SK-N-SH (cell line): ENCODE data around the gene ABAT. TPM values are rescaled to one million over a fixed set of nuclear protein-coding genes. Genes with fewer than 3 reads are reported as not detected.

Experiments used
- CTCF ChIA-PET: fragments of 300-600, 350-600 bp; formaldehyde crosslinking; extraction: SDS; loops from one replicate; lab custom pipeline; 2021; lab: Yijun Ruan, JAX
- POLR2A ChIA-PET: fragments of 350-600 bp; sonication (Branson Sonifier 250); formaldehyde crosslinking; extraction: SDS; loops from one replicate; lab custom pipeline; 2020; ENCODE audit warnings: antibody characterized with exemption, inconsistent platforms; lab: Yijun Ruan, JAX
- DNase-seq: peaks from one replicate; pipeline ENCODE4 v3.0.0; 2012
- H2AFZ ChIP-seq: fragments of 200-600 bp; sonication (generic); 2 replicates; pipeline ENCODE4 v1.8.1; 2016; ENCODE audit warnings: antibody characterized with exemption, mild to moderate bottlenecking, low read depth
- H3F3A ChIP-seq: fragments of 200-600 bp; sonication (generic); replicated peaks from 2 replicates; pipeline ENCODE3; 2016; ENCODE audit warnings: antibody characterized with exemption, mild to moderate bottlenecking; ENCODE audit not compliant: insufficient read depth
- H3K27ac ChIP-seq, 2 experiments: fragments of 200-500 bp in 1 of 2; fragments of 200-600 bp in 1 of 2; sonication (Bioruptor generic) in 1 of 2; sonication (generic), shearing (Covaris generic) in 1 of 2; 2 replicates each; pipeline versions ENCODE4 v1.5.1 to v1.6.1; 2014 to 2016; ENCODE audit warnings: low read depth in 2 of 2, inconsistent platforms in 1 of 2, low read length in 1 of 2, mild to moderate bottlenecking in 1 of 2, mixed read lengths in 1 of 2
- H3K27me3 ChIP-seq: fragments of 200-600 bp; sonication (generic), shearing (Covaris generic); 2 replicates; pipeline ENCODE4 v1.6.1; 2016; ENCODE audit warnings: mixed run types; ENCODE audit not compliant: insufficient read depth
- H3K36me3 ChIP-seq, 2 experiments: fragments of 200-500 bp in 1 of 2; fragments of 200-600 bp in 1 of 2; sonication (Bioruptor generic) in 1 of 2; sonication (generic) in 1 of 2; replicated peaks in 1 of 2; 2 replicates each; pipeline versions ENCODE3 to v1.5.1; 2014 to 2016; ENCODE audit warnings: low read length in 1 of 2, mild to moderate bottlenecking in 1 of 2; ENCODE audit not compliant: insufficient read depth in 2 of 2, control insufficient read depth in 1 of 2
- H3K4me1 ChIP-seq, 2 experiments: fragments of 200-500 bp in 1 of 2; fragments of 200-600 bp in 1 of 2; sonication (Bioruptor generic) in 1 of 2; sonication (generic), shearing (Covaris generic) in 1 of 2; 2 replicates each; pipeline versions ENCODE4 v1.5.1 to v1.6.1; 2014 to 2016; ENCODE audit warnings: low read depth in 1 of 2, low read length in 1 of 2, mixed run types in 1 of 2; ENCODE audit not compliant: insufficient read depth in 2 of 2, control insufficient read depth in 1 of 2
- H3K4me2 ChIP-seq: fragments of 200-600 bp; sonication (generic), shearing (Covaris generic); 2 replicates; pipeline ENCODE4 v1.6.1; 2017; ENCODE audit warnings: mixed run types
- H3K4me3 ChIP-seq, 2 experiments: fragments of 200-500 bp in 1 of 2; fragments of 200-600 bp in 1 of 2; sonication (Bioruptor generic) in 1 of 2; sonication (generic), shearing (Covaris generic) in 1 of 2; 2 replicates each; pipeline versions ENCODE4 v1.5.1 to v1.8.1; 2014 to 2016; ENCODE audit warnings: low read depth in 2 of 2, inconsistent platforms in 1 of 2, low read length in 1 of 2, mild to moderate bottlenecking in 1 of 2, mixed read lengths in 1 of 2, moderate library complexity in 1 of 2
- H3K79me2 ChIP-seq: fragments of 200-600 bp; sonication (generic); 2 replicates; pipeline ENCODE4 v1.8.1; 2017; ENCODE audit warnings: mild to moderate bottlenecking; ENCODE audit not compliant: insufficient read depth
- H3K9ac ChIP-seq: fragments of 200-600 bp; sonication (generic); 2 replicates; pipeline ENCODE4 v1.6.1; 2017; ENCODE audit warnings: mixed run types
- H3K9me2 ChIP-seq: fragments of 200-600 bp; sonication (generic); 2 replicates; pipeline ENCODE4 v1.6.1; 2017; ENCODE audit warnings: mixed run types
- H3K9me3 ChIP-seq: fragments of 200-600 bp; sonication (generic); 2 replicates; pipeline ENCODE4 v1.6.1; 2017; ENCODE audit warnings: mixed run types, mild to moderate bottlenecking, moderate library complexity
- H4K20me1 ChIP-seq: fragments of 200-600 bp; sonication (generic); 2 replicates; pipeline ENCODE4 v1.6.1; 2017; ENCODE audit warnings: mild to moderate bottlenecking, mixed run types; ENCODE audit not compliant: insufficient read depth
- CHD2 ChIP-seq: fragments of 150-350 bp; IDR thresholded peaks from 2 replicates; pipeline ENCODE4 v1.6.1; 2018; ENCODE audit warnings: low read length; ENCODE audit not compliant: partially characterized antibody
- FOXJ3 ChIP-seq: sonication (generic); formaldehyde crosslinking; IDR thresholded peaks from 2 replicates; pipeline ENCODE4 v1.5.1; 2020; ENCODE audit warnings: mild to moderate bottlenecking, missing genetic modification reagents
- GATA2 ChIP-seq: sonication (generic); formaldehyde crosslinking; IDR thresholded peaks from 2 replicates; pipeline ENCODE4 v1.5.0; 2020; ENCODE audit warnings: mild to moderate bottlenecking, missing genetic modification reagents
- JUND ChIP-seq: IDR thresholded peaks from 2 replicates; pipeline ENCODE4 v1.4.0; 2012
- MEF2A ChIP-seq: IDR thresholded peaks from 2 replicates; pipeline ENCODE4 v1.4.0; 2012; ENCODE audit warnings: low read depth, borderline replicate concordance
- NFIC ChIP-seq: IDR thresholded peaks from 2 replicates; pipeline ENCODE4 v1.4.0; 2012; ENCODE audit warnings: borderline replicate concordance
- NRF1 ChIP-seq: IDR thresholded peaks from 2 replicates; pipeline ENCODE4 v1.6.1; 2012; ENCODE audit warnings: low read depth, mild to moderate bottlenecking, low read length
- POLR2AphosphoS5 ChIP-seq: IDR thresholded peaks from 2 replicates; pipeline ENCODE4 v1.6.1; 2012; ENCODE audit warnings: low read depth, low read length
- RAD21 ChIP-seq: IDR thresholded peaks from 2 replicates; pipeline ENCODE4 v1.6.1; 2012; ENCODE audit warnings: mild to moderate bottlenecking, low read length
- RFX5 ChIP-seq: IDR thresholded peaks from 2 replicates; pipeline ENCODE4 v1.6.1; 2012; ENCODE audit warnings: mild to moderate bottlenecking, improper control_type of control experiment, low read length
- RXRA ChIP-seq: IDR thresholded peaks from 2 replicates; pipeline ENCODE4 v1.4.0; 2012; ENCODE audit warnings: low read depth, mild to moderate bottlenecking, borderline replicate concordance
- SIN3A ChIP-seq: IDR thresholded peaks from 2 replicates; pipeline ENCODE4 v1.6.1; 2012; ENCODE audit warnings: low read depth, mild to moderate bottlenecking, low read length, moderate library complexity, borderline replicate concordance
- TAF1 ChIP-seq: IDR thresholded peaks from 2 replicates; pipeline ENCODE4 v1.6.1; 2012; ENCODE audit warnings: low read depth, mild to moderate bottlenecking, low read length, moderate library complexity, borderline replicate concordance
- TCF12 ChIP-seq: IDR thresholded peaks from 2 replicates; pipeline ENCODE4 v1.4.0; 2012
- TEAD4 ChIP-seq: IDR thresholded peaks from 2 replicates; pipeline ENCODE4 v1.4.0; 2012; ENCODE audit warnings: mild to moderate bottlenecking, borderline replicate concordance; ENCODE audit not compliant: insufficient read depth
- USF2 ChIP-seq: fragments of 150-350 bp; IDR thresholded peaks from 2 replicates; pipeline ENCODE4 v1.6.1; 2017; ENCODE audit warnings: antibody characterized with exemption, low read length, low read depth, borderline replicate concordance
- YY1 ChIP-seq: IDR thresholded peaks from 2 replicates; pipeline ENCODE4 v1.4.0; 2012; ENCODE audit warnings: low read depth, mild to moderate bottlenecking
- WGBS: methylation state at CpG from one replicate; pipeline ENCODE4 v1.1.6; 2017; ENCODE audit warnings: low lambda C conversion rate; 5-methylcytosine and 5-hydroxymethylcytosine counted together
- polyA plus RNA-seq, 3 experiments: library from polyadenylated mRNA; depleted of rRNA; stranded (reverse); fragments of >200 nt; gene quantifications; 2 replicates each; pipeline ENCODE4 v1.2.3, GENCODE V29; 2012
- TF ChIP-seq, protein P1 (sequence below): fragments of 150-350 bp; IDR thresholded peaks from 2 replicates; pipeline ENCODE4 v1.6.1; 2016; ENCODE audit warnings: mild to moderate bottlenecking, low read depth, low read length

The ABAT gene
- polyA plus RNA-seq, 1 of the 3 experiments (the other 2 are of a cell fraction), result 4.7 TPM

- TF ChIP-seq TAF1, result no peak
- TF ChIP-seq SIN3A, result no peak
- no peak for TF ChIP-seq TCF12
- TF ChIP-seq MEF2A, result no peak
- TF ChIP-seq JUND, result no peak
Measured at GRCh38 chr16:8740775-8741355, 66.4 kb downstream of the ABAT start (continued).

- Histone ChIP-seq H3F3A (no peaks in the 10 kb centered on the region), H3K4me1 (no peaks in the 10 kb centered on the region), H3K9me3 (no peaks in the 10 kb centered on the region), H2AFZ (no peak overlapping the region), H3K9me2 (no peaks in the 10 kb centered on the region), H3K4me2 (no peak overlapping the region), H3K36me3 (no peaks in the 10 kb centered on the region), H3K9ac (no peak overlapping the region), H3K27me3 (no peaks in the 10 kb centered on the region), H3K4me3 (no peak overlapping the region)
- ChIA-PET CTCF (interaction anchor here (1.9 kb wide), 1 partner anchor 139 kb away, joined by 5 read pairs; no protein-coding TSS in a partner anchor), POLR2A (no interaction called here)
- TF ChIP-seq USF2 (no peak), TEAD4 (no peak), RFX5 (no peak), TCF12 (no peak), YY1 (no peak), CHD2 (no peak), RAD21 (no peak), NFIC (no peak), POLR2AphosphoS5 (no peak), SIN3A (no peak), RXRA (no peak), GATA2 (CRISPR knock-in tag) (no peak), FOXJ3 (CRISPR knock-in tag) (no peak), NRF1 (no peak)
- TF ChIP-seq, protein P1, sequence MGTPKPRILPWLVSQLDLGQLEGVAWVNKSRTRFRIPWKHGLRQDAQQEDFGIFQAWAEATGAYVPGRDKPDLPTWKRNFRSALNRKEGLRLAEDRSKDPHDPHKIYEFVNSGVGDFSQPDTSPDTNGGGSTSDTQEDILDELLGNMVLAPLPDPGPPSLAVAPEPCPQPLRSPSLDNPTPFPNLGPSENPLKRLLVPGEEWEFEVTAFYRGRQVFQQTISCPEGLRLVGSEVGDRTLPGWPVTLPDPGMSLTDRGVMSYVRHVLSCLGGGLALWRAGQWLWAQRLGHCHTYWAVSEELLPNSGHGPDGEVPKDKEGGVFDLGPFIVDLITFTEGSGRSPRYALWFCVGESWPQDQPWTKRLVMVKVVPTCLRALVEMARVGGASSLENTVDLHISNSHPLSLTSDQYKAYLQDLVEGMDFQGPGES, result no peak
- TF ChIP-seq, all 33 proteins: peak for 0
- WGBS, result 78% methylated on average over 2 of the region's 2 CpGs
- no peaks in the 10 kb centered on the region for H4K20me1 ChIP-seq
- no peaks in the 10 kb centered on the region for H3K79me2 ChIP-seq
- no peak for DNase-seq
- H3K27ac ChIP-seq, result no peak overlapping the region
Measured at GRCh38 chr16:8741636-8742035, 67.2 kb downstream of the ABAT start.
